ENCODE results near the gene ERVK3-1.

Gene ERVK3-1

DNA sequence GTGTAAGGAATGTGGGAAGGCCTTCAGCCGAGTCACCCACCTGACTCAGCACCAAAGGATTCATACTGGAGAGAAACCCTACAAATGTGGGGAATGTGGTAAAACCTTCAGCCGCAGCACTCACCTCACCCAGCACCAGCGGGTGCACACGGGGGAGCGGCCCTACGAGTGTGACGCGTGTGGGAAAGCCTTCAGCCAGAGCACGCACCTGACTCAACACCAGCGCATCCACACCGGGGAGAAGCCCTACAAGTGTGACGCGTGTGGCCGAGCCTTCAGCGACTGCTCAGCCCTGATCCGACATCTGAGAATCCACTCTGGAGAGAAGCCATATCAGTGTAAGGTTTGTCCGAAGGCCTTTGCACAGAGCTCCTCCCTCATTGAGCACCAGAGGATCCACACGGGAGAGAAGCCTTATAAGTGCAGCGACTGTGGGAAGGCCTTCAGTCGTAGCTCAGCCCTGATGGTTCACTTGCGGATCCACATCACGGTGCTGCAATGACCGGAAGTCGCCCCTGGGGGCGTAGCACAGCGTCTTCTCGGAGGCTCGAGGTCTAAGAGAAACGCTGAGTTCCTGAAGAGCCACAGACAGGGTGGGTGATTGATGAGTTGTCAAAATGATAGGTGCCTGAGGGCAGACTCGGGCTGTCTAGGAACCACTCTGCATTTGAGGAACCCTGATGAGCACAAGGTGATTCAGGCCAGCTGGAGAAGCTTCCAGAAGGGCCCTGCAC is 33.8 kb downstream of the ERVK3-1 start:
- no peak overlapping the region for H3K4me3 ChIP-seq (ENCODE audit: low read depth, low read length)

DNA sequence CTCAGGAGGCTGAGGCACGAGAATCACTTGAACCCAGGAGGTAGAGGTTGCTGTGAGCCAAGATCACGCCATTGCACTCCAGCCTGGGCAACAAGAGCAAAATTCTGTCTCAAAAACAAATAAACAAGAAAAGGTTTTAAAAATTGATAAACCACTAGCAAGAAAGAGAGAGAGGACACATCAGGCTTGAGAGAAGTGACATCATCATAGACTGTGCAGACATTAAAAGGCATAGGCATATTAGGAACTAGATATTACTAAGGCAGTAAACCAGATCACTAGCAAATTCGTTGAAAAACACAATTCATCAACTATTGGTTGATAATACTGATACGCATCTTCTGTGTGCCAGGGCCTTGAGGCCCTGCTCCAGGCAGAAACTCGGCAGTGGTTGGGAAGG is 40.4 kb downstream of the ERVK3-1 start:
- no peak overlapping the region for H3K4me3 ChIP-seq (ENCODE audit: low read depth, low read length)

DNA sequence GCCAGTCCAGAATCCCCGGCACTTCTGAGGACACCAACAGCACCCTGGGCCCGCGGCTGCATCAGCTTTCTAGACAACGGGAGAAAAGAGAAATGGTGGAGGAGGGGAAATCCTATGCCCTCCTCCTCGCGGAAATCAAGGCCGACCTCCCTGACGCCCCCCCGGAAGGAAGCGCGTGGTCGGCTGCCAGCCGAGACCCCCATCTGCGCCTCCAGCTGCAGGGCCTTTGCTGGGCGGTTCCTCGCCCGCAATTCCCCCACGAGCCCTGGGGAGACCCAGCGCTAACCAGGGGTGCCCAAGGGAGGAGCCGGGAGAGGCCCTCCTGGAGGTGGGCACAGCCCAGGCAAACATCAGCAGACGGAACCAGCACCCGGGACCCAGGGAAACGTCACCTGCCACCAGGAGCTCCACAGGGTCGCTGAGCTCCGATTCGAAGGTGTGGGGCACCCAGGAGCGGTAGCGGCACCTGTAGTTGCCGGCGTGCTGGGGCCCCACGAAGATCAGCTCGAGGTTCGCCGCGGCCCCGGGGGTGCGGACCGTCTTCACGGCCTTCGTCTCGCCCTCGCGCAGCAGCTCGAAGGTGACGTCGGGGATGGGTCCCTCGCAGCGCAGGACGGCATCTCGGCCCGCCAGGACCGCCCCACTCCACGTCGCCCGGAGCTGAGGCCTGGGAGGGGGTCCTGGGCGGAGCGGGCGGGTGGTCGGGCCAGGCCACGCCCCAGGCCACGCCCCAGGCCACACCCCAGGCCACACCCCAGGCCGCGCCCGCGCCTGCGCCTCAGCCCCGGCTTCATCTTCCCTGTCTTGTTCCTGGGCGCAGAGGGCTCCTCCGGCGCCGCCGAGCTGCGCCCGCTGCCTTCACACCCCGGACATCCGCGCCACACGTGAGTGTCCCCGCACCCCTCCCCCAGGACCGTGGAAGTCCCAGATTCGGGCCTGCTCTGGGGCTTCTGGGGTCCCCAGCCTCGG is 42.1 kb downstream of the ERVK3-1 start:
- H3K4me3 ChIP-seq (ENCODE audit: low read depth, low read length), result peak overlapping the region; percentile 68

DNA sequence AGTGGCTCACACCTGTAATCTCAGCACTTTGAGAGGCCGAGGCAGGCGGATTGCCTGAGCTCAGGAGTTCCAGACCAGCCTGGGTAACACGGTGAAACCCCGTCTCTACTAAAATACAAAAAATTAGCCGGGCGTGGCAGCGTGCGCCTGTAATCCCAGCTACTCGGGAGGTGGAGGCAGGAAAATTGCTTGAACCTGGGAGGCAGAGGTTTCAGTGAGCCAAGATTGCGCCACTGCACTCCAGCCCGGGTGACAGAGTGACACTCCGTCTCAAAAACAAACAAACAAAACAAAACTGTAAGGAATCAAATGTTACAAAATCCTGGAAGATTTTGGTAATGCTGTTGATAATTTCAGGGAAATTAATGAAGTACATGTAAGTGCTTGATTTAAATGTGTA is 42.9 kb downstream of the ERVK3-1 start:
- H3K4me3 ChIP-seq (ENCODE audit: low read depth, low read length), result peak overlapping the region; percentile 68

DNA sequence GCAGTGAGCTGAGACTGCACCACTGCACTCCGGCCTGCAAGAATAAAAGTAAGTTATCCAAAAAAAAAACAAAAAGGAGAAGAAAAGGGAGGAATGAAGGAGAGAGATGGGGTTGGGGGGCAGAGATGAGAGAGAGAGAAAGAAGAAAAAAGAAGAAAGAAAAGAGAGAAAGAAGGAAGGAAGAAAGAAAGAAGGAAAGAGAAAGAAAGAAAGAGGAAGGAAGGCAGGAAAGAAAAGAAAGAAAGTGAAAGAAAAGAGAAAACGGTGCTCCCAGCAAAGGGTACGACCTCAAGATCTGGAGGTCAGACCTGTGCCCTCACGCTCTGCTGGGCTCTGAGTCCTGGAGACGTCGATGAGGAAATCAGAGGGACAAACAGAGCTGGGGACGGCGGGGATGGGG is 44.4 kb downstream of the ERVK3-1 start:
- H3K4me3 ChIP-seq (ENCODE audit: low read depth, low read length), result no peak overlapping the region

GRCh38 chr19:58350001-58350861 is 45.1 kb downstream of the ERVK3-1 start:
- H3K4me3 ChIP-seq (ENCODE audit: low read depth, low read length), result no peak overlapping the region

DNA sequence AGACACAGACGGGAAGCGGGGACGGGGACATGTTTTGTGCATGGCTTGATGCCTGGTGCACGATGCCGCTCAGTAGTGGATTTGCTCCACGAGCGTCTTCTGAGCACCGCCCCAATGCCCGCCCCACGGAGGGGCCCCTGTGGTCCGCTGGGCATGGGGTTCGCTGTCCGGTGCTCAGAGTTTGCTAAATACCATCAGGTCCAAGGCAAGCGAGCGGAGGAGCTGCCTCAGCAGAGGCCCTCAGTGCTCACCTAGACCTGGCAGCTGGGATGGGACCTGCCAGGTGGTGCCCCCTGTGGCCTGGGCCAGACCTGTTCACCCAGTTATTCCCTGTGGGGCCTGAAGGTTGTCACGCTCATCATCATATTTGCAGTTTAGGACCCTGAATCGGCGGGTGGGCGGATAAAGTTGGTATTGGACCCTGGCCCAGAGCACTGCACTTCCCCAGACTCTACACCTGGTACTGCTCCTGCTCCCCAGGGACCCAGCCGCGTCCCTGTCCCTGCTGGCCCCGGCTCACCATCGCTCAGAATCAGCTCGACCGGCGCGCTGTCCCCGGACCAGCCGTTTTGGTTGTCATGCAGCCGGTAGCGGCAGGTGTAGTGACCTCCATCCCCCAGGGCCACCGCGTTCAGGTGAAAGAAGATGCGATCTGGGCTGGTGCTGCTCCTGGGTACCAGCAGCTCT is 45.8 kb downstream of the ERVK3-1 start:
- H3K4me3 ChIP-seq (ENCODE audit: low read depth, low read length), result no peak overlapping the region

- no peak overlapping the region for H3K4me3 ChIP-seq (ENCODE audit: low read depth, low read length)
Measured at GRCh38 chr19:58351558-58351878, 46.3 kb downstream of the ERVK3-1 start.

- no peak overlapping the region for H3K4me3 ChIP-seq (ENCODE audit: low read depth, low read length)
Measured at GRCh38 chr19:58351990-58352755, 47.0 kb downstream of the ERVK3-1 start.

DNA sequence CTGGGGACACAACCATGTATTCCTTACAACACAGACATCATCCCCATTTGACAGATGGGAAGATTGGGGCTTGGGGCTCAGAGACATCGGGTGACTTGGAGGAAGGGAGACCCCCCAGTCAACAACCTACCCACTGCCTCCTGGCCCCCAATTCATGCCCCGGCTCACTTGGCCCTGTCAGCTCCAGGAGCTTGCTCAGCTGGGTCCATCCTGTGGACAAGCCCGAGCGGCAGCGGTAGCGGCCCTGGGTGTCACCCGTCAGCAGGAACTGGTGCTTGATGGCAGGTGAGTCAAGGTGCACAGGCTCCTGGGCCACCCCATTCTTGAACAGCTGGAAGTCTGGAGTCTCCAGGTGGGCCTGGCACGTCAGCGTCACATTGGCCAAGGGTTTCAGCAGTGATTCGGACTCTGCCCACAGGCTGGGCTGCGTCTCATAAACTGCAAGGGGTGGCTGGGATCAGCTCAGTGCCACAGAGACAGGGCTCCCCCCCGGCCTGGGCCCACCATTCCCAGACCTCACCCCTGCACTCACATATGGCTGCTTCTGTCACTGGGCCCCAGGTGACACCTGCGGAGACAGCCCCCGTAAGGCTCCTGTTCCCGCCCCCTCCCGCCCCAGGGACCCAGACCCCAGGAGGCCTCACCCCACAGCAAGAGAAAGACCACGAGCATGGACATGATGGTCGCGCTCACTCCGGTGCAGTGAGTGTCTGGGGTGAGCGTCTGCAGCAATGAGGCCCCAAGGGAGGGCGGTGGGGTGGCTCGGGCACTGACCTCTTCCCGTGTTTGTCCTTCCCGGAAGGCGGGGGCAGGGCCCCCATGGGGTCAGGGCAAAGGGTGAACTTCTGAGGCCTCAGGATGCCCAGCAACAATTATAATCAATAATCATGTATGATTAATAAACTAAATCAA is 47.8 kb downstream of the ERVK3-1 start, which contains the start of gene A1BG:
Gene A1BG (minus strand): TSS at position 733 of the 912 bp plus-strand sequence. CDS start 55 bp downstream, at position 678.
- H3K4me3 ChIP-seq (ENCODE audit: low read depth, low read length), result no peak within 1 kb of the TSS

- H3K4me3 ChIP-seq (ENCODE audit: low read depth, low read length), result no peak overlapping the region
Measured at GRCh38 chr19:58353717-58354477, 48.7 kb downstream of the ERVK3-1 start.

- no peak overlapping the region for H3K4me3 ChIP-seq (ENCODE audit: low read depth, low read length)
Measured at GRCh38 chr19:58354478-58355030, 49.4 kb downstream of the ERVK3-1 start.

GRCh38 chr19:58355215-58355796 is 50.1 kb downstream of the ERVK3-1 start:
- H3K4me3 ChIP-seq (ENCODE audit: low read depth, low read length), result no peak overlapping the region

GRCh38 chr19:58355908-58356765 is 51.0 kb downstream of the ERVK3-1 start:
- no peak overlapping the region for H3K4me3 ChIP-seq (ENCODE audit: low read depth, low read length)

- H3K4me3 ChIP-seq (ENCODE audit: low read depth, low read length), result no peak overlapping the region
Measured at GRCh38 chr19:58356766-58357480, 51.7 kb downstream of the ERVK3-1 start.
